Spleen (tissue), 11 donors: ENCODE measurements around the gene NPC1. TPM values are rescaled to one million over a fixed set of nuclear protein-coding genes. Genes with fewer than 3 reads are reported as not detected.

Experiments
- DNase-seq: peaks from one replicate; pipeline ENCODE4 v3.0.0-alpha.2; 2020
- H3K27ac ChIP-seq, 8 donors: fragments of 200-600 bp; sonication (generic) in 7 of 8; 1 replicate in 4 of 8; 2 replicates in 4 of 8; pipeline versions ENCODE4 v1.5.0 to v1.8.0; 2016 to 2021; ENCODE audit warnings: inconsistent platforms in 4 of 8, mild to moderate bottlenecking in 4 of 8, moderate library complexity in 1 of 8
- H3K27me3 ChIP-seq, 7 donors: fragments of 200-600 bp; sonication (generic) in 6 of 7; replicated peaks in 1 of 7; 1 replicate in 4 of 7; 2 replicates in 3 of 7; pipeline versions ENCODE4 v1.5.0 to v1.8.0; 2016 to 2021; ENCODE audit warnings: inconsistent platforms in 3 of 7, mild to moderate bottlenecking in 1 of 7
- H3K36me3 ChIP-seq, 6 donors: fragments of 200-600 bp; sonication (generic) in 5 of 6; 1 replicate in 4 of 6; 2 replicates in 2 of 6; pipeline versions ENCODE4 v1.5.0 to v1.8.0; 2016 to 2021; ENCODE audit warnings: inconsistent platforms in 2 of 6
- H3K4me1 ChIP-seq, 6 donors: fragments of 200-600 bp; sonication (generic) in 5 of 6; 1 replicate in 3 of 6; 2 replicates in 3 of 6; pipeline versions ENCODE4 v1.5.0 to v1.8.0; 2016 to 2021; ENCODE audit warnings: inconsistent platforms in 3 of 6
- H3K4me3 ChIP-seq, 8 donors: fragments of 200-600 bp; sonication (generic) in 7 of 8; 1 replicate in 4 of 8; 2 replicates in 4 of 8; pipeline versions ENCODE4 v1.5.0 to v1.8.0; 2016 to 2021; ENCODE audit warnings: inconsistent platforms in 4 of 8, mild to moderate bottlenecking in 4 of 8, moderate library complexity in 2 of 8
- H3K9me3 ChIP-seq, 8 donors: fragments of 200-600 bp; sonication (generic) in 7 of 8; 1 replicate in 4 of 8; 2 replicates in 4 of 8; pipeline versions ENCODE4 v1.5.0 to v1.8.0; 2016 to 2021; ENCODE audit warnings: inconsistent platforms in 4 of 8
- POLR2A ChIP-seq, 3 donors: fragments of 450-650 bp; IDR thresholded peaks; one replicate each; pipeline ENCODE4 v1.5.1; 2017; ENCODE audit warnings: antibody characterized with exemption in 3 of 3, mild to moderate bottlenecking in 1 of 3
- POLR2AphosphoS5 ChIP-seq, 3 donors: sonication (generic); formaldehyde crosslinking; IDR thresholded peaks; one replicate each; pipeline ENCODE4 v1.5.1; 2017; ENCODE audit warnings: antibody characterized with exemption in 3 of 3
- WGBS, 5 donors: extraction: QIAGEN DNeasy Blood & Tissue Kit in 3 of 5; methylation state at CpG; one replicate each; pipeline versions ENCODE4 v1.1.5 to v1.1.7; 2013 to 2018; 5-methylcytosine and 5-hydroxymethylcytosine counted together
- intact Hi-C: fragments of 100-400 bp; cut with DNase I; formaldehyde crosslinking; loops from one replicate; pipeline ENCODE4 v1.15.0; 2023; ENCODE audit warnings: low total_unique reads
- polyA plus RNA-seq, 3 donors: library from polyadenylated mRNA; stranded (reverse); fragments of 200-250 nt; gene quantifications; one replicate each; pipeline ENCODE4 v1.2.1, GENCODE V29; 2013
- total RNA-seq, 7 donors: library from RNA; depleted of rRNA in 3 of 7; stranded (reverse); fragments of >200 nt in 3 of 7; fragmentation: NEBNext Ultra II Directional in 4 of 7; extraction: Animal tissue kit (Norgen Biotek cat#: 25700) in 4 of 7; gene quantifications; one replicate each; pipeline versions ENCODE4 v1.1.0 to v1.2.1, GENCODE V29; 2016 to 2021
- TF ChIP-seq, protein P1 (sequence below), 11 experiments: fragments of 200-600 bp in 7 of 11; fragments of 450-650 bp in 4 of 11; sonication (generic) in 4 of 11; IDR thresholded peaks in 8 of 11; conservative IDR thresholded peaks in 3 of 11; 1 replicate in 7 of 11; 2 replicates in 4 of 11; pipeline versions ENCODE4 v1.4.0 to v1.8.0; 2016 to 2021; ENCODE audit warnings: antibody characterized with exemption in 11 of 11, inconsistent platforms in 4 of 11, mild to moderate bottlenecking in 1 of 11
- donor health status: healthy with polysubstance abuse.
- donor health status: DM: no; HTN: no; CAD: no; lungs with moderate emphysema.
- donor health status: DM: no; HTN: no; CAD: no.
- donor health status: Bipolar disorder and iron deficiency.
- donor health status: healthy.
- donor health status: DM: no; HTN: no; CAD: no.
- donor health status: DM: yes; HTN: yes; CAD: no.

Gene NPC1
- total and polyA plus RNA-seq, 10 donors = 8.1 to 84.2 (median 56.0) TPM

DNA sequence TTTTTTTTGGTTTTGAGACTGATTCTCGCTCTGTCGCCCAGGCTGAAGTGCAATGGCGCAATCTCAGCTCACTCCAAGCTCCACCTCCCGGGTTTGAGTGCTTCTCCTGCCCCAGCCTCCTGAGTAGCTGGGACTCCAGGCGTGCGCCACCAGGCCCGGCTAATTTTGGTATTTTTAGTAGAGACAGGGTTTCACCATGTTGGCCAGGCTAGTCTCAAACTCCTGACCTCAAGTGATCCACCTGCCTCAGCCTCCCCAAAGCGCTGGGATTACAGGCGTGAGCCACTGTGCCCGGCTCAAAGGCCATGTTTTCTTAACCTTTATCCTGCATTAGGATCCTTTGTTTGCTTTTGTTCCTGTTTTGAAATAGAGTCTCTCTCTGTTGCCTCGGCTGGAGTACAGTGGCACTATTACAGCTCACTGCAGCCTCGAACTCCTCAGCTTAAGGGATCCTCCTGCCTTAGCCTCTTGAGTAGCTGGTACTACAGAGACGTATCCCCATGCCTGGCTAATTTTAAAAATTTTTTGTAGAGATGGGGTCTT is 41.0 kb downstream of the NPC1 start:
- 93 to 97% (median 95%) methylated on average over 13 of the region's 13 CpGs for WGBS, 5 donors
- Histone ChIP-seq H3K27me3 (no peaks in the 10 kb centered on the region), H3K27ac (no peak overlapping the region), H3K36me3 (peaks cover 0 to 100% (median 75%) of the 10 kb centered on the region in 6 donors), H3K9me3 (no peaks in the 10 kb centered on the region), H3K4me3 (no peak overlapping the region), H3K4me1 (peaks cover 12 to 28% (median 22%) of the 10 kb centered on the region in 6 donors)
- intact Hi-C loops = no loop called here
- no peak for DNase-seq
- TF ChIP-seq POLR2AphosphoS5 (IDR thresholded peaks at IDR 0.05) = no peak
- TF ChIP-seq, protein P1, sequence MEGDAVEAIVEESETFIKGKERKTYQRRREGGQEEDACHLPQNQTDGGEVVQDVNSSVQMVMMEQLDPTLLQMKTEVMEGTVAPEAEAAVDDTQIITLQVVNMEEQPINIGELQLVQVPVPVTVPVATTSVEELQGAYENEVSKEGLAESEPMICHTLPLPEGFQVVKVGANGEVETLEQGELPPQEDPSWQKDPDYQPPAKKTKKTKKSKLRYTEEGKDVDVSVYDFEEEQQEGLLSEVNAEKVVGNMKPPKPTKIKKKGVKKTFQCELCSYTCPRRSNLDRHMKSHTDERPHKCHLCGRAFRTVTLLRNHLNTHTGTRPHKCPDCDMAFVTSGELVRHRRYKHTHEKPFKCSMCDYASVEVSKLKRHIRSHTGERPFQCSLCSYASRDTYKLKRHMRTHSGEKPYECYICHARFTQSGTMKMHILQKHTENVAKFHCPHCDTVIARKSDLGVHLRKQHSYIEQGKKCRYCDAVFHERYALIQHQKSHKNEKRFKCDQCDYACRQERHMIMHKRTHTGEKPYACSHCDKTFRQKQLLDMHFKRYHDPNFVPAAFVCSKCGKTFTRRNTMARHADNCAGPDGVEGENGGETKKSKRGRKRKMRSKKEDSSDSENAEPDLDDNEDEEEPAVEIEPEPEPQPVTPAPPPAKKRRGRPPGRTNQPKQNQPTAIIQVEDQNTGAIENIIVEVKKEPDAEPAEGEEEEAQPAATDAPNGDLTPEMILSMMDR (IDR thresholded peaks at IDR 0.05 in 8 of 11, conservative IDR thresholded peaks at IDR 0.05 in 3 of 11) = no peak
- no peak for TF ChIP-seq POLR2A (IDR thresholded peaks at IDR 0.05)

DNA sequence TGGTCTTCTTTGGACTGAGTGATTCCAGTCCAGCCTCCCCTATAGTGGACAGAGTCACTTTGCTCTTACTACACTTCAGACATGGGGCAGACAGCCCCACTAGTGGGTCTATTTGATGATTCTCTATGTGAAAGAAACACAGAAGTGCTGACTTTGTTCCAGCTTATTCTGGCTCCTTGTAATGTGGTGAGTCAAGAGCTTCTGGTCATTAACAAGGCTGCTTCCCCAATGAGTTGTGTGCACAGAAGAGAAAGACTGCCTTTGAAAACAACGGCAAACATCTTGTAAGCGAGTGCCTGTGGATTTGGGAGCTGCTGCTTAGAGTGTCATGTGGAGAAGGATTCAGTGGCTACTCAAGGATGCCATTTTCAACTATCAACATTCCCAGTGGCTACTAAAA is 43.8 kb downstream of the NPC1 start:
- Histone ChIP-seq H3K36me3 (peaks cover 0 to 100% (median 83%) of the 10 kb centered on the region in 6 donors), H3K27me3 (no peaks in the 10 kb centered on the region), H3K9me3 (no peaks in the 10 kb centered on the region), H3K27ac (peak overlapping the region in 1 of 8 donors; percentile 8), H3K4me1 (peaks cover 24 to 49% (median 36%) of the 10 kb centered on the region in 6 donors), H3K4me3 (no peak overlapping the region)
- TF ChIP-seq POLR2A (IDR thresholded peaks at IDR 0.05) (no peak), POLR2AphosphoS5 (IDR thresholded peaks at IDR 0.05) (no peak)
- TF ChIP-seq, protein P1 (IDR thresholded peaks at IDR 0.05 in 8 of 11, conservative IDR thresholded peaks at IDR 0.05 in 3 of 11) = no peak
- no peak for DNase-seq
- intact Hi-C loops = no loop called here
- WGBS, 5 donors = 95 to 98% (median 95%) methylated on average over 2 of the region's 2 CpGs

DNA sequence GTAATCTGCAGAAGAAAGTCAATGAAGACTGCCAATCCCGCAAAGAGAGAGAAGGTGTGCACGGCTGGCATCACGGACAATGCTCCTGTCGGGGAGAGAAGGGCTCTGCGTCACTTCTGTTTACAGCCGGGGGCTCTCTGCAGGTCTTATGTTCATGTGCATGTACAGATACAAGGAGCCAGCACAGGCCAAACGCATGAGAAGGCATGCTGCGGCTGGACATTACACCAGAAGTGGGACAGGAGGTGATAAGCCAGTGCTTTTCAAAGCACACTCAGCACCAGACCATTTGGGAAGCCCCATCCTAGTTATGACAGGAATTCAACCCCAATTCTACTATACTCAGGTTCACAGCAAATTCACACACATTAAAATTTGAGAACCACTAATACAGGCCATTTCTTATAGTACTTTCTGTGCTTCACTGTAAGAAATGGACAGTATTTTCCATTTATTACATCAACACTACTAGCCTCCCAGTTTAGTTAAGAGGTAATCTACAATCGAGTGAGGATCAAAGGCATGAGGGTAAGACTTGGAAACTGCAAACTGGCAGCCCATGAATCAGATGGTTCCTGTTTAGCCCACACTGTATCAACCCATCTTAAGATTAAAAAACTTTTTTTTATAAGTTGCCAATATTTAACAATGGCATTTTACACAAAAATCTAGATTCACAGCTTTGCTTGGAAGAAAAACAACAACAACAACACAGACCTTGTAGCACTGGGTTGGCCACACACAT is 44.8 kb downstream of the NPC1 start:
- peaks cover 24 to 49% (median 36%) of the 10 kb centered on the region in 6 donors for H3K4me1 ChIP-seq
- no peaks in the 10 kb centered on the region for H3K9me3 ChIP-seq
- H3K27me3 ChIP-seq = no peaks in the 10 kb centered on the region
- H3K4me3 ChIP-seq = no peak overlapping the region
- 84 to 90% (median 87%) methylated on average over 9 of the region's 9 CpGs for WGBS, 5 donors
- TF ChIP-seq POLR2A (IDR thresholded peaks at IDR 0.05) (no peak), POLR2AphosphoS5 (IDR thresholded peaks at IDR 0.05) (no peak)
- TF ChIP-seq, protein P1 (IDR thresholded peaks at IDR 0.05 in 8 of 11, conservative IDR thresholded peaks at IDR 0.05 in 3 of 11) = no peak
- intact Hi-C loops = no loop called here
- H3K36me3 ChIP-seq = peaks cover 0 to 100% (median 83%) of the 10 kb centered on the region in 6 donors
- no peak for DNase-seq
- H3K27ac ChIP-seq = peak overlapping the region in 5 of 8 donors; percentile 54 to 81 (median 67)

DNA sequence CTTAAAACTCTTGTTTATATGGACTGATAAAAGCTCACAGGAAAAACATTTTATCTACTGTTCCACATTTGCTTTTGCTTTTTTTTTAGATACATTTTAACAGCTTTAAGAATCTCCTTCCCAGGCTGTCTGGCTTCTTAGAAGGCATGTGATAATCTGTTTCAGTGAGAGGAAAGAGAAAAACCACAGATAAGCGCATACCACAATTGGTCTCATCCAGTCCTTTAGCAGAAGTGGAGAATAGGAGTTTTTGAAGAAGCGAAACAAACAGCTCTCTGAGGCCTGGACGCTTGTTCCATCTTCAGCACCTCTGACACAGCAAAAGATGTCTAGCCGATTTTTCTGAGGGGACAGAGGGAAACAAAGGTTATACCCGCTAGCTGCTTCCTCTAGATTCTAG is 45.4 kb downstream of the NPC1 start:
- no peak for TF ChIP-seq POLR2AphosphoS5 (IDR thresholded peaks at IDR 0.05)
- TF ChIP-seq POLR2A (IDR thresholded peaks at IDR 0.05) = no peak
- TF ChIP-seq, protein P1 (IDR thresholded peaks at IDR 0.05 in 8 of 11, conservative IDR thresholded peaks at IDR 0.05 in 3 of 11) = no peak
- Histone ChIP-seq H3K27ac (peak overlapping the region; percentile 15 to 81 (median 62)), H3K36me3 (peaks cover 0 to 100% (median 85%) of the 10 kb centered on the region in 6 donors), H3K27me3 (no peaks in the 10 kb centered on the region), H3K4me1 (peaks cover 24 to 49% (median 36%) of the 10 kb centered on the region in 6 donors), H3K4me3 (no peak overlapping the region), H3K9me3 (no peaks in the 10 kb centered on the region)
- intact Hi-C loops = no loop called here
- DNase-seq = no peak
- WGBS, 5 donors = 26 to 39% (median 31%) methylated on average over 5 of the region's 5 CpGs
